ENCODE results near the gene TMEM107.
"Not testable (repeated sequence)": the region's sequence is repeated elsewhere in the genome, so short reads cannot be mapped to it uniquely, and the experiment has no call there.

Gene TMEM107

DNA sequence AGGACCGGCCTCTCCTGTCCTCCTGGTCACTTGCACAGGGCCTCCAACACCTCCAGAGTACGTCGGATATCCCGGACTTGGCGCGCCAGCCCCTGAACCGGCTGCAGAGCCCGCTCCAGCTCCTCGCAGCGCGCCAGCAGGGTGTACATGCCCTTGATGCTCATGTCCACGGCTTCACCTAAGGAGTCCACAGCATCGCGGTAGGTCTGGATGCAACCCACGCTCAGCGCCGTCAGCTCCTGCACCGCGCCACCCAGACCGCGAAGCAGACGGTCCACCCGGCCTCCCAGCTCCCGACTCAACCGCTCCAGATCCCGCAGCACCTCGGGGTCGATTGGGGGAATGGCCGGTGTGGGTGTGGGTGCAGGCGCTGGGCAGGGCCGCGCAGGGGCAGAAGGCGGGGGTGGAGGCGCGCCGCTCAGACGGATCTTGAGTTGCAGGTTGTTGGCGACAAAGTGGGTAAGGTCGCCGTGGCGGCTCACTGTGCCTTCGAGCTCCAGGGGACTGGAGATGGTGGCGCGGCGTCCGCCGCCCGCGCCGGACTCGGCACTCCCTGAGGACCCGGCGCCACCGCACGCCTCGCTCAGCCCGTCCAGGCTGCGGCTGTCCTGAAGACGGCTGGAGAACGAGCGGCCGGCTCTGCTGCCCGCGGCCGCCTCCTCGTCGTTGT, 13.0 kb upstream of the TMEM107 start:
- peak; percentile 48 for DNase-seq

DNA sequence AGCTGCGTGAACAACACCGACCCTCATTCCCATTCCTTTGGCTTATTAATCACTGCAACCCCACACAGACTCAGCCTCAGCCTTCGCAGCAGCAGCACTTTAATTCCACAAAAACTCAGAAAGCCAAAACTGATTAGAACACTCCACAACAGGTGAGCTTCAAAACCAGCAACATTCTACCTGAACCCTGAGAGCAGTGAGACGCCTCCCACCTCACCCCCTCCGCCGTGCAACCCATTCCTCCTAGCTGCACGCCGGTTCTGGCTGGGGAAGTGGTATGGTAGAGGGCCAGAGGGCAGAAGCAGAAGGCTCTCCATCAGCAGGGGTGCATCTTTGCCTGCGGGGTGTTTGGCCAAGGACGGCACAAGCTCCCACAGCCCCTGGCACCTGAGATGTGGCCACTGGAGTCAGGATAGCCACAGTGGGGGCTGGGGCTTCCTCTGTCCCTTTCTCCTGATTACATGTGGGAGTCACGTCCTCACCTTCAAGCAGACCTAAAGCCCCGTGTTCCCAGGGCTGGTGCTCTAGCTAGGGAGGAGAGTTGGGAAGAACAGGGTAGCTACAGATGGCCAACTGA, 12.2 kb upstream of the TMEM107 start:
- DNase-seq, result no peak

DNA sequence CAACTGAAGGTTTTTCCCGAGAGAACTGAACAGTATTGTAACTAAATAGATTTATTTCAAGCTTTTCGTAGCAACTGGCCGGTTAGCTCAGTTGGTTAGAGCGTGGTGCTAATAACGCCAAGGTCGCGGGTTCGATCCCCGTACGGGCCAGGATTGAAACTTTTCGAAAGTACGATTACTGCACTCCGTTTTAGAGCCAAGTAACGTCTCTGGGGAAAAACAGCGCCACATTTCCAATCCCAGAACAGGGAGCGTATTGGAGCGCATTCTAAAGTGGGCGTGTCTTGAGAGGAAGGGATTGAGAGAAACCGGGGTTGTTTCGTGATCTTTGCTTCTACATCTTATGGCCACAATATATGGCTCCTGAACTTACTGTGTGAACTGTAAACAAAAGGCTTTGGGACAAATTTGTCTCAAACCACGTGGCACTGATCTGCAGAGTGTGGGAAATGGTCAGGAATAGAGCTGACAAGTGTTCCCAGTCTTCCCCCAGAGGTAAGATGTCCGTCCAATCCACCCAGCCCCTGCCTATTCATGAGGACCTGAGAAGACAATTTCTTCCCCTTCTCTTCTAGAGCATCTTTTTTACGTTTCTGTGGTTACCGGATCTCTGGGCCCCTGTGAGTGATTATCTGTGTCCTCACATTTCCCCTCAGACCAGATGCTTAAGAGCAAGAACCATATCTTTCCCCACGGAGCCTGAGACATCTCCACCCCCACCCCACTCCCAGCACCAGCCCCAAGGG, 11.5 kb upstream of the TMEM107 start:
- DNase-seq, result peak; percentile 100

DNA sequence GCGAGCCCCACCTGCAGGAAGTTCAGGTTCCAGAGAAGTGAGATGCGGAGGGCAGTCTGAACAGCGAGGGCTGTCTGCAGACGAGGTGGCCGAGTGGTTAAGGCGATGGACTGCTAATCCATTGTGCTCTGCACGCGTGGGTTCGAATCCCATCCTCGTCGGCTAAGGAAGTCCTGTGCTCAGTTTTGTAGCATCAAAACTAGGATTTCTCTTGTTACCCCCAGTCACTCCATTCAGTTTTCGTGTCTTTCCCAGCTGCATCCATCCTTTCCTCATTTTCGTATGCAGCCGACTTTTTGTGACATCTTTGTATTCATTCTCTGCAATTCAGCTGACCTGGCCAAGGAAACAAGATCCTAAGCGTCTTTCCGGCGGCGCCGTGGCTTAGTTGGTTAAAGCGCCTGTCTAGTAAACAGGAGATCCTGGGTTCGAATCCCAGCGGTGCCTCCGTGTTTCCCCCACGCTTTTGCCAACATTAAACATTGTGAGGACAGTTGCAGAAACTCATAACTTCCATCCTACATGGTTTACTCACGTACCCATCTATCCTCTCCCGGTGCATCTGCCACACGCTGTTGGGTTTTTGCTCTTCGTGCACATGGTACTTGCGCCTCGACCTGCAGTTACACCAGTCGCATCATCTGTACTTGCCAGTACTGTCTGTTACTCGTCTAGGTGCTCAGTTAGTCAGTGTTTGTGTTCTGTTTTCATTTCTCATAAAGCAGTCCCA, 10.8 kb upstream of the TMEM107 start:
- peak; percentile 99 for DNase-seq

DNA sequence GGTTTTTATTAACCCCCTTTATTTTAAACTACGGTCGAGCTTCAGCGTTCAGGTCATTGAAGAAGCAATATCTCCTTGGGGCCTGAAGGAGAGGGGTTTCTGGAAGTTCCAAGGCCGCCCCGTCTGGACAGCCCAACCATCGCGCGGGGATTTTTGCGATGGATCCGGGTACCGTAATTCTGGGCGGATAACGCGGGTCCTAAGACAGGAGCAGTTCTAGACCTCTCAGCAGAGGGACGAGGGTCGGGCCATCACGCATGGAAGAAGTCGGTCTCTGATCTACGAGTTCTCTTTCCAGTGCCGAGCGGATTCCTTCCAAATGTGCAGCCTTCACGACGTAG, 10.2 kb upstream of the TMEM107 start:
- no peak for DNase-seq

DNA sequence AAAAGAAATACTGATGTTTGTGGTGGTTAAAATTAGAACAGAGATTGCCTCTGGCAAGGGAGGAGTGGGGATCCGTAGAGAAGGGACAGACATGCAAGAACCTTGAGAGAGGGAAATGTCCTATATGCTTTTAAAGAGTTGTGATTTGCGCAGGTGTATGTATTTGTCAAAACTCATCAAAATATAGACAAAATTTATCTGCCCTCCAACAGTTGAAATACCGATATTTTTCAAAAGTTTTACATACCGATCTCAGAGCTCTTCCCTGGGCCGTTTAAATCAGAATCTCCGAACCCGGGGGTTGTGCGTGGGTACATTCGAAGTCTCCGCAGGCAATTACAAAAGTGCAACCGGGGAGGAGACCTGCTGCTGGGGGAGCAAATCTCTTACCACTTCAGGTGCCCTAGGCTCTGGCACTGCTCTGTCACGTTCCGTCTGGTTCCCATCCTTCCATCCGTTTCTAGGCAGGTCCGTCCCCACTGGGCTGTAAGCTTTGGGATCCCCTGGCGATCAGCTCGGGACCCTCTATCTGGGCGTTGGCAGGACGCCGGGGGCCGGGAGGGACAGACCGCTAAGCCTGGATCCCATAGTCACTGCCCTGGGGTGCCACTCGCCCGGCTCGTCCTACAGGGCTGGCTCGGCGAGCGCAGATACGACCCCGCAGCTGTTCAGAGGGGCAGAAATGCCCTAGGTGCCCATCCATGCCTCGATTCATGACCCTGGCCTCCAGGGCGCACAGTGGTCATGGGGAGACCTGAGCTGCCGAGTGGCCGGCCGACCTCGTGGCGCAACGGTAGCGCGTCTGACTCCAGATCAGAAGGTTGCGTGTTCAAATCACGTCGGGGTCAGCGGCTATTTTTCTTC, 9.6 kb upstream of the TMEM107 start:
- peak; percentile 96 for DNase-seq

DNA sequence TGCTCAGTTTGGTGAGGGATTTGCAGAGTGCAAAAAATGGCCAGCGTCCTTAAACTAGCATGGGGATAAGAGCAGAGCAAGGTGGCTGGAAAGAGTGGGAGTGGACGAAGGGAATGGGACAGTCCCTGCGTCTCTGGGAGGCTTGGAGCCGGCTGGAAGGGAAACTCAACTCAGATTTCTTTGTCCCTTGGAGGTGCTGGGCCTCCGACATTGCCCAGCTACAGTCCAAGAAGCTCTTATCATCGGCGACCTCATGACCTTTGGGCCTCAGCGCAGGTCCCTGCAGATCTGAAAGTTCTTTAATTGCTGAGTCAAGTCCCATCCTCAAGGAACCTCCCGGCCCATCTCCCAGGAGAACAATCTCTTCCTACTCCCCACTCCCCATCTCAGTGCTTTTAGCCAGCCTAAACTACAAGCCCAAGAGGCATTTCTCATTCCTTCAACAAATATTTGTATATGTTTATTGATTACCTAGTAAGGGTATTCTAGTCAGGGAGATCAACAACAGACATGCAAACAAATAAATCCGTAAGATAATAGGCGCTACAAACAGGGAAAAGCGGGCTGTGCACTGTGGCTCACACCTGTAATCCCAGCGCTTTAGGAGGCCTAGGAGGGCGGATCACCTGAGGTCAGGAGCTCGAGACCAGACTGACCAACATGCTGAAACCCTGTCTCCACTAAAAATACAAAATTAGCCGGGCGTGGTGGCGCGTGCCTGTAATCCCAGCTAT, 985 bp upstream of the TMEM107 start:
- no peak for DNase-seq

DNA sequence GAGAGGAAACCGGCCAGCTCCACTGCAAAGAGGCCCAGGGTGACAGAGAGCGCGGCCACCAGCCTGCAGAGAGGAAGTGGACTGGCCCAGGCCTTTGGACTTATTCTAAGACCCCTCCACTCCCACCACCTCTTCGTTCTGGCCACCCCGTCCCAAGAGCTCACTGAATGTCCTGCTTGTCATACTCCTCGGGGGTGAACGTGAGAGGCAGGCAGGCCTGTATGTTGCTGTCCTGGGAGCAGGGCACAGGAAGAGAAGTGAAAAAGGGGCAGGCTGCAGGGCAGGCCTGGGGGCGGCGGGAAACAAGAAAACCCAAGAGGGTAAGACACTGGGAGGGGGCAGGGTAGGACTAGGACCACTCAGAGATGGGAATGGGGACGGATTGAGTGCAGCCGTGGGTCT, 384 bp downstream of the TMEM107 start:
- no peak for DNase-seq

DNA sequence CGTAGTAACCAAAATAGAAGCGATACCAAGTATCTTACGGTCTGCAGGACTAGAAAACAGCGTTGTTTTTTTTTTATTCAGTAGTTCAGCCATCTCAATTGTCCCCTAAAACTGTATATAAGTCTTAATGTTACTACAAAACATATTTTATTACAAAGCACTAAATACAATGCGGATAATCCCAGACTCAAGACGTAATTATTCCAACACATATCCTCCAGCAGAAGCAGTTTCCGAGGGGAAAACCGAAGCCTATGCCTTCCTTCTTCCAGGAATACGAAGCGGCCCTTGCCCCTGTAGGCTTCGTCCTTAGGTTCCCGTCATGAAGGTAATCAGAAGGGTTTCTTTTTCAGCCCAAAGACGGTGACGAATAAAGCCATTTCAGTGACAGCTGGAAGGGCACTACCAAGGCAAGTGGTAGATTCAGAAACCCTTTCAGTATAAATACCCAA, 2.3 kb downstream of the TMEM107 start:
- no peak for DNase-seq

DNA sequence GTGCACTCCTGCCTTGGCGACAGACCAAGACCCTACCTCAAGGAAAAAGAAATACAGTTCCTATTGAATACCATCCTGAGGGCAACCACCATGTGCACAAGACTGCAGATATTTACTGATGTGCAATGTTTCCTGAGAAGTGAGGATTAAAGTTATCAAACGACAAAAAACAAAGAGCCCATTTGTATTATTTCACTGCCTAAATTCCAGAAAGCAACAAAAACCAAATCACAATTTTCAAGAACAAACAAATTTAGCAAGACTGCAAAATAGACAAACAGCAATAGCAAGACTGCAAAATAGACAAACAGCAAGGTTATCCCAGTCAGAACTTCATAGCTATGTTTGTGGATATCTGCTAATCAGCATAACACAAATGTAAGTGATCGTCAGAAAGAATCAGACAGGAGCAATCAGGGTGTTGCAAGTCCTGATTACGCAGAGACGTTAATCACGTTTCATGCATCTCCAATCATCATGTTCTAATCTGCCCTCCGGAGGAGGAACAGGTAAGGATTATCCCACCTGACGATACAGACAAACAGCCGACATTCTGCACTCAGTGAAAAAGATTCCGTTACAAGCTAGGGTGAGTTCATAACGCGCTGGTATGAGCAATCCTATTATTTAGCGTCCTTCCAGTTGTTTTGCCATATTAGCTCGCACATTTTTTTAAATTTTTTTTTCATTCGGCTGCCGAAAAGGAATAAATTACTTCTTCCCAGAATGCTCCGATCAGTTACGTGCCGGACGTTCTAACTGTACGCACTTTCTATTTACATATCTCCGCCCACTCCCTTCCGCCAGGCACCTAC, 2.9 kb downstream of the TMEM107 start:
- peak; percentile 97 for DNase-seq

DNA sequence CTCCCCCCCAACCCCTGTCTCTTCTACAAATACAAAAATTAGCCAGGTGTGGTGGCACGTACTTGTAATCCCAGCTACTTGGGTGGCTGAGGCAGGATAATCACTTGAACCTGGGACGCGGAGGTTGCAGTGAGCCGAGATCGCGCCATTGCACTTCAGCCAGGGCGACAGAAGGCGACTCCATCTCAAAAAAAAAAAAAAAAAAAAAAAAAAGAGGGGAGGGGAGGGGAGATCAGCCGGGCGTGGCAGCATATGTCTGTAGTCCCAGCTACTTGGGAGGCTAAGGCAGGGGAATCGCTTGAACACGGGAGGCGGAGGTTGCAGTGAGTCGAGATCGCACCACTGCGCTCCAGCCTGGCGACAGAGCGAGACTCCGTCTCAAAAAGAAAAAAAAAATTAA, 6.0 kb downstream of the TMEM107 start:
- not testable (repeated sequence) for DNase-seq

DNA sequence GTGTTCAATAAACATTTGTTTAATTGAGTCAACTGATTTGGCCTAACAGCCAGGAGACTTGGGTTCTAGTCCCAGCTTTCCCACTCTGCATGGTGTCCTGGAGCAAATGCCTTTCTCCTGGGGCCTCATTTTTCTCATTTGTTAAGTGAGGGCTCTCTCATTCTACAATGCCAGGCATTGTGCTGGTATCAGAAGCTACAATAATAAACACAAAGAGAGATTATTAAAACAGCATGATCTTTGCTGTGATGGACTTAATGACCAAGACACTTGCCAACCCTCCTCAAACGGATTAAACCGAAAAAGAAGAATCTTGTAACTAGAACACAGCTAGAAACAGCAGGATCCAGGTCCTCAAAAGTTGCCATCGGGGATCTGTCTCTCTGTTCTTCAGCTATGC, 8.7 kb downstream of the TMEM107 start:
- DNase-seq, result no peak

DNA sequence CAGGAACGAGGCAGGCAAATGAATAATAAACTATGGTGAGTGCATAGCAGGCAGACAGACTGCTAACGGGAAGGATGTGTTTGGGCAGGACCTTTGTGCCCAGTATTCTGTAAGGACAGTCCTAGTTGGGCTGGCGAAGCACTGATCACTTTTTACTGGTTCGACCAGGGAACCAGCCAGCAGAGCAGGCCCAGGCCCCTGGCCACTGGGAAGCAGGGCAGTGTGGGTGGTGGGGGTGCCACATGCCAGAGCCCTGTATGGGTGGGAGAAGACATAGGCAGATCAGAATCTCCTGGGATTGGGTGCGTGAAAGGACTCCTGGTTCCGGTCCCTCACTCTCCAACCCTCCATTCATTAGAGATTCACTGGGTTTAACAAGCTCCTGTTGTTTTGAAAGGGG, 9.4 kb downstream of the TMEM107 start:
- no peak for DNase-seq

DNA sequence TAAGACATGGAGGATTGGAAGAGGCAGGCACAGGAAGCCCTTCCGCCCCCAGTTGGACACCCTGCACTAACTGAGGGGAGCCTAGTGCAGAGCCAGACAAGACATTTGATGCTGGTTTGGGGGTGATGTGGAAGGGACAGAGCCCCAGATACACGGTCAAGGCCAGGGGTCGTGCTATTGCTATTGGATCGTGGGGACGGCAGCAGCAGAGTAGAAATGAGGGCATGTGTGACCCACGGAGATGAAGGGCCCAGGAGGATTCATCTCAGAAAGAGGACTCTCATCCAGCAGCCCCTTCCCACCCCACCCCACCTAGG, 11.4 kb downstream of the TMEM107 start:
- DNase-seq, result no peak

DNA sequence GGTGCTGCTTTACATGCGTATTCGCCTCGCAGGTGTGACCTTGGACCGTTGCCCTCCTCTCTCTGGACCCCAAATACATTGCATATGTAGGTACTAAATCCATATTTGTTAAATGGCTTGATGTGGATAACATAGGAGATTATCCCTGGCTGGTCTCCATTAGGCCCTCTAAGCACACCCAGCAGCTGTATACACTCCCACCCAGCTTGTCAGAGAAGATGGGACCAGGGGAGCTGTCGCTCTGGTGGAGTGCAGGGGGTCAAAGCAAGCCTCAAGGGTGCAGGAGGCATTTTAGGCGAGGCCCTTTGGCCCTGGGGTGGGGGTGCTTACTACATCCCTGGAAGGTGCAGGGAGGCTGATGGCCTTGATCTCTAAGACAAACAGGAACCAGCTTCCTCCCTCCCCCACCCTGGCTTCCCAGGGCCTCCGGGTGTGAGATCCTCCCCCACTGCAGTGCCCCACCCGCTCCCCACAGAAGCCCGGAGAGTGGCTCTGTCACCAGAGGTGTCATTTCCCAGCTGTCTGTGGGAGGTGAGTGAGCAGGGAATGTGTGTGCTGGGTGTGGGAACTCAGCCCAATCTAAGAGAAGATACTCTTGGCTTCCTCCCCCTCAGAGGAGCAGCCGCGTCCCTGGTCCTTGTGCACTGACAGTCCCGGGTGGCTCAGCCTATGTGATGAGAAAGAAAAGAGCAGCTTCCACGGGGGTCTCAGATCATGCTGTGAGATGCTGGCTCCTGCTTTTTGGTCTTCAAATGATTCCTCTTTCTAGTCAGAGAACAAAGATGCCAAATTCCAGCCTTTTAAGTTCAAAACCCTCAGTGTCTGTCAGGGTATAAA, 12.0 kb downstream of the TMEM107 start:
- DNase-seq, result peak; percentile 76

DNA sequence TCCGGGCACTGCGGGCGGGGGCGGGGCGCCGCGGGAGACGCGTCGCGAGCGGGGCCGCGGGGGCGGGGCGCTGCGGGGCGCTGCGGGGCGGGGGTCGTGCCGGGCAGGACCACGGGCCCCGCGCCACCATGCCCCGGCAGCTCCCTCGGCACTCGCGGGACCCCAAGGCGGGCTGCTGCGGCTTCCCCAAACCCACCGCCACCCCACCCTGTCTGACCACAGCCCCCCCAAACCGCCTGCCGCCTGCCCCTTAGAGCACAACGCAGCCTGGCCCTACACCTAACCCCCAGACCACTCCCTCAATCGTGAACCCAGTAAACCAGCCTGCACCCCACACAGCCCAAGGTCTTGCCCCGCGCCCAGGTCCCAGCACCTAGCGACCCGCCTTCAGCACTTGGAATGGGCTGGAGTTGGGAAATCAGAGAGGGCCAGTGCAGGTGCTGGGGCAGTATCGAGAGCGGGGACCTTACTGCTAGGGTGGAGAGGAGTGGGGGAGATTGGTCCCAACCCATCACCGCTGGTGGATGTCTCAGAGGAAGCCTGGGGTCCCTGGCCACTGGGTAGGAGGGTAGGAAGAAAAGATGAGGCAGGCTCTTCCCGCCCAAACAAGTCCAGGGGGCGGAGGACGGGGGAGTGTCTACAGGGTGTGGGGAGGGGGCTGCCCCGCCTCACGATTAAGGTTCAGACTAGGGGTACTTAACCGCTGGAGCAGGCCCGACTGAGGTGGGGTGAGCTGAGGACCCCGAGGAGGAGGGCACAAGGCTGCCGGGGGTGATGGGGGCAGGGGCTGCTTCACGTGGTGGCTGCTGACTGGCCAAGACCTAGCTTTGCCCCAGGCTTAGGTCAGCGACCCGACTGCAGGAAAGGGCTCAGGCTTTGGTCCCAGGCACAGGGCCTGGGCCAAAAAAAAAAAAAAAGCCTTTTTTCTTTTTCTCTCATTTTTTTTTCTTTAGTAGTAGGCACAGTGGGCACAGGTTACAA, 12.9 kb downstream of the TMEM107 start:
- peak; percentile 82 for DNase-seq

DNA sequence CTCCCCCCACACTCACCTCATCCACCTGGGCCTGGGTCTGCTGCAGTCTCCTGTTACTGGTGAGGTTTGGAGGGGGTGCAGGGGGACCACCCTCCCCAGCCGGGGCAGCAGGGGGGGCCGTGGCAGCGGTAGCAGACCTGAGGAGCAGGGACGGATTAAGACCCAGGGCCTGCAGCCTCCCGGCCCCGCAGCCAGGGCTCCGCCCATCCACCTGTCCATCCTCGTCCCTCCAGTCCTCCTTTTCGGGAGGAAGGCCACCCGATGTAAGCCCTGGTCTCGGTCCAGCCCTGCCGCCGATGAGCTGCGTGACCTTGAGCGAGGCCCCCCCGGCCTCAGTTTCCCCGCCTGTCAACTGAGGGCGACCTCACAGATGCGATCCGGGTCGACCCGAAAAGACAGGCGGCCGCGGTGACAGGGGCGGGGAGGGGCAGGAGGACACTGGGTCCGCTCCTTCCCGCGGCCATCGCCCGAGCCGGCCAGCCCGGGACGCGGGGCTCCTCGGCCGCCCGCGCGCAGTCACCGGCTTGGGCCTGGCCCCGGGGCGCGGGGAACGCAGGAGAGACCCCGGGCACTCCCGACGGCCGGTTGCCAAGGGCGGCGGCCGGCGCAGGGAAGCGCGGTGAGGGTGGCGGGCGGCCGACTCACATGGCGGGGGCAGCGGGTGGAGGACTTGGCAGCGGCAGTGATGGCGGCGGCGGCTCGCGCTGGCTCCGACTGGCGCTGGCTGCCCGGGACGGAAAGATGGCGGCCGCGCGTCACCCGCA, 13.8 kb downstream of the TMEM107 start, which contains the start of gene VAMP2:
VAMP2 (minus strand) TSS at position 716 of the 764 bp plus-strand sequence; CDS start at position 647, 69 bp downstream.
- peak; percentile 91 for DNase-seq

Measured in eye (tissue), 1 donor.